MCF 10A (cell line): ENCODE measurements around the gene AUTS2. TPM values are rescaled to one million over a fixed set of nuclear protein-coding genes. Genes with fewer than 3 reads are reported as not detected.

Experiments
- BruUV-seq: library from RNA; stranded (reverse); fragments of 400-500 nt; replicated peaks from 2 replicates; lab custom pipeline; 2021; lab: Mats Ljungman, UMichigan
- CTCF ChIA-PET: fragments of 300-600 bp; sonication (Branson Sonifier 250); formaldehyde crosslinking; extraction: SDS; loops from one replicate; lab custom pipeline; 2021; ENCODE audit warnings: antibody characterized with exemption, inconsistent platforms; lab: Yijun Ruan, JAX
- POLR2A ChIA-PET: fragments of 300-600, 350-650 bp; sonication (Branson Sonifier 250); formaldehyde crosslinking; extraction: SDS; loops from one replicate; lab custom pipeline; 2020; ENCODE audit warnings: antibody characterized with exemption, inconsistent platforms; lab: Yijun Ruan, JAX
- DNase-seq: peaks from one replicate; pipeline ENCODE4 v3.0.0-alpha.2; 2018; ENCODE audit not compliant: unreplicated experiment
- H3K27ac Mint-ChIP-seq: one replicate; pipeline ENCODE4 v1.8.0; 2022; ENCODE audit warnings: mild to moderate bottlenecking, low read depth, mixed read lengths; ENCODE audit not compliant: unreplicated experiment
- H3K27me3 Mint-ChIP-seq: one replicate; pipeline ENCODE4 v1.8.0; 2022; ENCODE audit warnings: mixed read lengths; ENCODE audit not compliant: insufficient read depth, unreplicated experiment
- H3K36me3 Mint-ChIP-seq: one replicate; pipeline ENCODE4 v1.8.0; 2022; ENCODE audit warnings: mild to moderate bottlenecking, moderate library complexity, mixed read lengths; ENCODE audit not compliant: insufficient read depth, unreplicated experiment
- H3K4me1 Mint-ChIP-seq: one replicate; pipeline ENCODE4 v1.8.0; 2022; ENCODE audit warnings: mixed read lengths; ENCODE audit not compliant: insufficient read depth, unreplicated experiment
- H3K4me3 Mint-ChIP-seq: one replicate; pipeline ENCODE4 v1.8.0; 2022; ENCODE audit warnings: mild to moderate bottlenecking, moderate library complexity, mixed read lengths; ENCODE audit not compliant: unreplicated experiment
- H3K9me3 Mint-ChIP-seq: one replicate; pipeline ENCODE4 v1.8.0; 2022; ENCODE audit warnings: mixed read lengths; ENCODE audit not compliant: unreplicated experiment
- CTCF ChIP-seq: fragments of 200-600 bp; IDR thresholded peaks from one replicate; pipeline ENCODE4 v1.8.0; 2022; ENCODE audit warnings: antibody characterized with exemption, mild to moderate bottlenecking; ENCODE audit not compliant: unreplicated experiment
- intact Hi-C: fragments of 100-400 bp; cut with micrococcal nuclease; formaldehyde crosslinking; loops from 2 replicates; pipeline ENCODE4 v1.14.1; 2022
- total RNA-seq: library from RNA; stranded (reverse); gene quantifications from 2 replicates; pipeline ENCODE4 v1.2.3, GENCODE V29; 2022

The AUTS2 gene
- total RNA-seq, 1 experiment from 2014 or later = 1.3 TPM

- no peak for TF ChIP-seq CTCF
- Mint-ChIP-seq H3K9me3 (peaks cover 11% of the 10 kb centered on the region), H3K4me1 (no peaks in the 10 kb centered on the region), H3K27me3 (no peaks in the 10 kb centered on the region), H3K36me3 (no peaks in the 10 kb centered on the region), H3K27ac (no peak overlapping the region), H3K4me3 (no peak overlapping the region)
- POLR2A ChIA-PET = no interaction called here
- CTCF ChIA-PET = no interaction called here
- BruUV-seq = no TSS peak
- intact Hi-C loops = no loop called here
- DNase-seq = no peak
Measured at GRCh38 chr7:69723663-69724062, 125.4 kb downstream of the AUTS2 start.

GRCh38 chr7:69728304-69728703, 130.0 kb downstream of the AUTS2 start:
- ChIA-PET POLR2A (no interaction called here), CTCF (interaction anchor here (1.3 kb wide), 1 partner anchor 11 kb away, joined by 5 read pairs; no protein-coding TSS in a partner anchor)
- no peak for DNase-seq
- Mint-ChIP-seq H3K9me3 (peaks cover 17% of the 10 kb centered on the region), H3K4me3 (no peak overlapping the region), H3K36me3 (no peaks in the 10 kb centered on the region), H3K27me3 (no peaks in the 10 kb centered on the region), H3K4me1 (no peaks in the 10 kb centered on the region), H3K27ac (no peak overlapping the region)
- no TSS peak for BruUV-seq
- no peak for TF ChIP-seq CTCF
- intact Hi-C loops = no loop called here

- intact Hi-C loops = no loop called here
- Mint-ChIP-seq H3K9me3 (peaks cover 25% of the 10 kb centered on the region), H3K27ac (no peak overlapping the region), H3K36me3 (no peaks in the 10 kb centered on the region), H3K27me3 (no peaks in the 10 kb centered on the region), H3K4me1 (no peaks in the 10 kb centered on the region), H3K4me3 (no peak overlapping the region)
- no peak for DNase-seq
- no TSS peak for BruUV-seq
- TF ChIP-seq CTCF = no peak
- ChIA-PET POLR2A (no interaction called here), CTCF (no interaction called here)
Measured at GRCh38 chr7:69732203-69732602, 133.9 kb downstream of the AUTS2 start.

- no peak overlapping the region for H3K4me3 Mint-ChIP-seq
- intact Hi-C loops = no loop called here
- CTCF ChIA-PET = no interaction called here
- H3K4me1 Mint-ChIP-seq = no peaks in the 10 kb centered on the region
- no TSS peak for BruUV-seq
- no peak for TF ChIP-seq CTCF
- H3K36me3 Mint-ChIP-seq = no peaks in the 10 kb centered on the region
- H3K9me3 Mint-ChIP-seq = peaks cover 42% of the 10 kb centered on the region
- POLR2A ChIA-PET = no interaction called here
- no peak for DNase-seq
- no peaks in the 10 kb centered on the region for H3K27me3 Mint-ChIP-seq
- no peak overlapping the region for H3K27ac Mint-ChIP-seq
Measured at GRCh38 chr7:69735582-69735981, 137.3 kb downstream of the AUTS2 start.
